ENCODE data around the gene ADSL.

ADSL gene

GRCh38 chr22:40423310-40423688 is 77.0 kb downstream of the ADSL start:
- H3K4me3 ChIP-seq (ENCODE audit: low read depth, low read length) = no peak overlapping the region
- DNase-seq (ENCODE audit: low read depth) = no peak
- TF ChIP-seq, protein P1, sequence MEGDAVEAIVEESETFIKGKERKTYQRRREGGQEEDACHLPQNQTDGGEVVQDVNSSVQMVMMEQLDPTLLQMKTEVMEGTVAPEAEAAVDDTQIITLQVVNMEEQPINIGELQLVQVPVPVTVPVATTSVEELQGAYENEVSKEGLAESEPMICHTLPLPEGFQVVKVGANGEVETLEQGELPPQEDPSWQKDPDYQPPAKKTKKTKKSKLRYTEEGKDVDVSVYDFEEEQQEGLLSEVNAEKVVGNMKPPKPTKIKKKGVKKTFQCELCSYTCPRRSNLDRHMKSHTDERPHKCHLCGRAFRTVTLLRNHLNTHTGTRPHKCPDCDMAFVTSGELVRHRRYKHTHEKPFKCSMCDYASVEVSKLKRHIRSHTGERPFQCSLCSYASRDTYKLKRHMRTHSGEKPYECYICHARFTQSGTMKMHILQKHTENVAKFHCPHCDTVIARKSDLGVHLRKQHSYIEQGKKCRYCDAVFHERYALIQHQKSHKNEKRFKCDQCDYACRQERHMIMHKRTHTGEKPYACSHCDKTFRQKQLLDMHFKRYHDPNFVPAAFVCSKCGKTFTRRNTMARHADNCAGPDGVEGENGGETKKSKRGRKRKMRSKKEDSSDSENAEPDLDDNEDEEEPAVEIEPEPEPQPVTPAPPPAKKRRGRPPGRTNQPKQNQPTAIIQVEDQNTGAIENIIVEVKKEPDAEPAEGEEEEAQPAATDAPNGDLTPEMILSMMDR (IDR thresholded peaks at IDR 0.05; ENCODE audit: control insufficient read depth, extremely low read depth, insufficient read depth) = no peak

GRCh38 chr22:40423882-40424640 is 77.8 kb downstream of the ADSL start:
- TF ChIP-seq, protein P1 (IDR thresholded peaks at IDR 0.05; ENCODE audit: control insufficient read depth, extremely low read depth, insufficient read depth) = no peak
- no peak overlapping the region for H3K4me3 ChIP-seq (ENCODE audit: low read depth, low read length)
- DNase-seq (ENCODE audit: low read depth) = no peak

- TF ChIP-seq, protein P1 (IDR thresholded peaks at IDR 0.05; ENCODE audit: control insufficient read depth, extremely low read depth, insufficient read depth) = no peak
- no peak overlapping the region for H3K4me3 ChIP-seq (ENCODE audit: low read depth, low read length)
- no peak for DNase-seq (ENCODE audit: low read depth)
Measured at GRCh38 chr22:40425082-40425481, 78.8 kb downstream of the ADSL start.

- TF ChIP-seq, protein P1 (IDR thresholded peaks at IDR 0.05; ENCODE audit: control insufficient read depth, extremely low read depth, insufficient read depth) = no peak
- no peak overlapping the region for H3K4me3 ChIP-seq (ENCODE audit: low read depth, low read length)
- DNase-seq (ENCODE audit: low read depth) = no peak
Measured at GRCh38 chr22:40426594-40427333, 80.5 kb downstream of the ADSL start.

- DNase-seq (ENCODE audit: low read depth) = no peak
- TF ChIP-seq, protein P1 (IDR thresholded peaks at IDR 0.05; ENCODE audit: control insufficient read depth, extremely low read depth, insufficient read depth) = no peak
- H3K4me3 ChIP-seq (ENCODE audit: low read depth, low read length) = no peak overlapping the region
Measured at GRCh38 chr22:40428796-40429195, 82.5 kb downstream of the ADSL start.

- TF ChIP-seq, protein P1 (IDR thresholded peaks at IDR 0.05; ENCODE audit: control insufficient read depth, extremely low read depth, insufficient read depth) = no peak
- no peak overlapping the region for H3K4me3 ChIP-seq (ENCODE audit: low read depth, low read length)
- DNase-seq (ENCODE audit: low read depth) = no peak
Measured at GRCh38 chr22:40429481-40429880, 83.2 kb downstream of the ADSL start.
